NK-92 (cell line): ENCODE measurements around the gene SPG7.

Experiments
- DNase-seq: peaks from one replicate; lab custom pipeline; 2025; ENCODE audit not compliant: unreplicated experiment; lab: John Stamatoyannopoulos, UW

Gene SPG7

DNA sequence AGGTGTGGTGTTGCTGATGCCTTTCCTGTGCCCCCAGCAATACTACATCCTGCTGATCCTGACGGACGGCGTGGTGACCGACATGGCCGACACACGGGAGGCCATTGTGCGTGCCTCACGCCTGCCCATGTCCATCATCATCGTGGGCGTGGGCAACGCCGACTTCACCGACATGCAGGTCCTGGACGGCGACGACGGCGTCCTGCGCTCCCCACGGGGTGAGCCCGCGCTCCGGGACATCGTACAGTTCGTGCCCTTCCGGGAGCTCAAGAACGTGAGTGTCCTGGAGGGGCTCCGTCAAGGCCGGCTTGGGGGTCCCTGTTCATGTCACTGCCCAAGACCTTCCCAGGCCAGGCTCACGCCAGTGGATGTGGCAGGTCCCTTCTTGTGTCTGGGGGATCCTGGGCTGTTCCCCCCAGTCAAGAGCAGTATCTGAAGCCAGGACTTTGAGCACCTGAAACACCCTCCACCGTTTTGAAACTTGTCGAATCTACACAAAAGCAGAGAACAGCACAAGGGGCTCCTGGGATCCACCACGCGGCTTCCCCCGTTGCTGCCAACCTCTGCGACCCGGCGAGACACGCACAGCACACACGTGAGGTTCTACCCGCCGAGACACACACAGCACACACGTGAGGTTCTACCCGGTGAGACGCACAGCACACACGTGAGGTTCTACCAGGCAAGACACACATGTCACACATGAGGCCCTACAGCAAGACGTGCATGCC, 87.3 kb downstream of the SPG7 start:
- DNase-seq = no peak

DNA sequence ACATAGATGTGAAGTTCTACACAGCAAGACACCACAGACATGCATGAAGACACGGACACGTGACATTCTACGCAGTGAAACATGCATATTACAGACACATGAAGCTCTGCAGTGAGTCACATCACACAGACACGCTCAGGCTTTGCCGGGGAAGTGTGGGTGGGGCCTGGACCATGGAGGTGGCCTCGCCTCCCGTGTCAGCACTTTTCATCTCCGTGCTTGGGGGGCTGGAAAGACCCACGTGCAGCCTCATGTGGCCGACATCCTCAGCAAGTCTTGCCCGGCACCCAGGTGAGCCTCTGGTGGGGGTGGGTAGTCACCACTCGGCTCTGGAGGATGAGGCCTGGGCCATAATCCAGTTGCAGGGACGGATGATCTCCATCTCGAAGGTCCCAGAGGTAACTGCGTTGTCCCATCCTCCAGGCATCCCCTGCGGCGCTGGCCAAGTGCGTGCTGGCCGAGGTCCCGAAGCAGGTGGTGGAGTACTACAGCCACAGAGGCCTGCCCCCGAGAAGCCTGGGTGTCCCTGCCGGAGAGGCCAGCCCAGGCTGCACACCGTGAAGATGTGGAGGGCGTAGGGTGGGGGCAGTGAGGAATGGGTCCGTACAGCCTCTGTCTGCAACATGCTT, 88.0 kb downstream of the SPG7 start:
- no peak for DNase-seq

DNA sequence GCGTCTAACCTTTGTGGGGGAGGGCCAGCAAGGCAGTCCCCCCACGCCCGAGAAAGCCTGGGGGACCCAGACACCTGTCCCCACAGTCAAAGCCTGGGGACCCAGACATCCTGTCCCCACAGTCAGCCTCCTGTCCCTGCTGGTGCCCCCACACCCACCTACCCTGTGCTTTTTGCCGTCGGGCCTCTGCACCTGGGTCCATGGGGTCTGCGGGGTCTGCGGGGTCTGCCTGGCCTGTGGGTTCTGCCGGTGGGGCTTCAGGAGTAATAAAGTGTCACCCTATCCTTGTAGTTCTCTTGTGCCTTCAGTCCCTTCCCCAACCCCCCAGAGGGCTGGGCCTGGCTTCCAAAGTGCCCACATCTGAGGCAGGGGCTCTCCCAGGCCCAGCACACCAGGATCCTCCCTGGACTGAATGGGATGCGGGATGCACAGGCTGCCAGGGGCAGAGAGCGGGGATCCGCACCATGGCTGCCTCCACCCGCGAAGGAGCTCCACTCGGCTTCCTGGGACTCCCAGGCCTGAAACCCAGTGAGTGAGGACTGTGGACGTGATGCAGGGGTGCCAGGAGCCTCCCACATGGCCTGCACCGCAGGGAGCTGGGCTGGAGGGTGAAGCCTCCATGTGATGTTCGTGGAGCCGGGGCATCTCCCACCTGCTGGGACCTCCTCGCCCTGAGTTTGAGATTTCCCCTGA, 88.9 kb downstream of the SPG7 start:
- no peak for DNase-seq

DNA sequence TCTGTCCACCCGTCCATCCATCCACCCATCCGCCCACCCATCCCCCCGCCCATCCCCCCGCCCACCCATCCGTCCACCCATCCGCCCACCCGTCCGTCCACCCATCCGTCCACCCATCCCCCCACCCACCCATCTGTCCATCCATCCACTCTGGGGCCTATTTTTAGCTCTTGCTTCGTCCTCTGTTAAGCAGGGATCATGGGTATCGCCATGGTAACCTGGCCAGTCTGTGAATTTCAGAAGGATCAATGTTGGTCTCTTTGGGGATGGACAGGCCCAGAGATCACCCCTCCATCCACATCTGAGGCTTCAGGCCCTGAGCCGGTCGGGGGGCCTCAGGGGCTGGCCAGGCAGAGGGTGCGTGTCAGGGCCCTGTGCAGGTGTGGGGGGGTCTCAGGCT, 90.0 kb downstream of the SPG7 start:
- no peak for DNase-seq

DNA sequence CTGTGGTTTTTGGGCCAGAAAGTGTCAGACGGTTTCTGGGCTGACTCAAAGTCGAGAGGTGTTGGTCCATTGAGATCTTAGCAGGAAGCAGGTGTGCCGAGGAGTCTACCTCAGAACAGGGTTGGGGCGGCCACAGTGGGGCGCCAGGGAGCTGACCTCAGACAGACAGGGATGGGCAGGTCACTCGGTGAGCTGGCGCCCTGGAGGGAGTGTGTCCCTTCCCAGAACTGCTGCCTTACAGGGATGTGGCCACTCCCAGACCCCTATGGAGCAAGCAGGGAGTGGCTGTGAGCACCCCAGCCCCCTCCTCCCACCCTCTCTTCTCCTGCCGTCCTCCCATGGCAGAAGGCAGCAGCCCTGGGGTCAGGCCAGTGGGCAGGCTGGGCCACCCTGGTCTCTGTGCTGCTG, 91.3 kb downstream of the SPG7 start:
- DNase-seq = no peak

DNA sequence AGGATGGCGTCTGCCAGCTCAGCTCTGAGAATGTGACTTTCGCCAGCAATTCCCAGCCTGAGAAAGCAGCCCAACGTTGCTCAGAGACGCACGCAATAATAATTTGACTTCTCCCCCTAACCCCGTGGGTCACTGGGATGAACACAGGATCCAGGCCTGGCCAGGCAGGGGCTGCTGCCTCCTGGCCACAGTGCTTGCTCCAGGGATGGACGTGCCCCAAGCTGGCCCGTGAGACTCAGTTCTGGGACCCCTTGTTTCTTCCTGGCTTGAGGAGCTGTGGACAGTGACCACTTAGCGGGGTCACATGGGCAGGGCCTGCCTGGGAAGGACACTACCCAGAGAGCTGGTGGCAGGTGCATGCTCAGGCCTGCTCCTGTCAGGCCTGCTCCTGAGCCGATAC, 91.7 kb downstream of the SPG7 start:
- DNase-seq = no peak

DNA sequence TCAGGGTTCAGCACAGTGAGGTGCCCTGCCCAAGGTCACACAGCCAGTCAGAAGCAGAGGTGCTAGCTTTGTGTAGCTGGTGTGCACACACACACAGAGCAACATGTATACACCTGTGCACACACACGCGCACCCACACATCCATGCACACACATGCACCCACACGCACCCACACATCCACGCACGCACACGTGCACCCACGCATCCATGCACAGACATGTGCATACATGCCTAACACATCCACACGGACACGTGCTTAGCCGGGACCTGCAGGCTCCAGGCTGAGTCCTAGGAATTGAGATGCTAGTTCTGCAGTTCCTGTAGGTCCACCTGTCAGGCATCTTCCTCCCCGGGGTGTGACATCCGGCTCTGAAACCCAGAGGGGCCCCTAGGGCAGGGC, 92.2 kb downstream of the SPG7 start:
- no peak for DNase-seq

DNA sequence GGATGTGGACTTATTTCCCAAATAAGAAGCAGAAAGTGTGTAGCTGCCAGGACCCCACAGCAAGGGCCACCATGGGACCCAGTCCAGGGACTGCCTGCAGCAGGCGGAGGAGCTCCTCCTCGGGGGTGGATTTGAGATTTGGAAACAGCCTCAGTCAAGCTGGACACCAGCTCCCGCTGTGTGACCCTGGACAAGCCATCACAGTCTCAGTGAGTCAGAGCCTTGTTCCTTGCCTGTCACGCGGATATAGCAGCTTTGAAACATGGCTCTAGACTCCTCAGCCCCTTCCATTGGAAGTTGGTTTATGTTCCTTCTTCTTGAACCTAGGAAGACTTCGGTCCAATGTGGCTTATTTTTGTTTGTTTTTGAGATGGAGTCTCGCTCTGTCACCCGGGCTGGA, 92.8 kb downstream of the SPG7 start:
- no peak for DNase-seq

DNA sequence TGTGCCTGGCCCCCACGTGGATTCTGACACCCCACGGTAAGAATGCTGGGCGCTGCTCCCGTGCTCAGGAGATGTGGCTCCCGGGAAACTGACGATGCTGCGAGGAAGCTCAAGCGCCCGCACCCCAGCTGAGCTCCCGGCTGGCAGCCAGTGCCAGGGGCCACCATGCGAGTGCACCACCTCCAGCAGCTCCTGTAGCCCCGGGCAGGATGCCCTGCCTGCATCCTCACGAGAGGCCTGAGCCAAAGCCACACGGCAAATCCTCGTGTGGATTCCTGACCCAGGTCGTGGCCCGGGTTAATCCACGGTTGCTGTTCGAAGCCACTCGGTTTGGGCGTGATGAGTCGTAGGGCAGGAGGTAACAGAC, 93.7 kb downstream of the SPG7 start:
- DNase-seq = no peak

DNA sequence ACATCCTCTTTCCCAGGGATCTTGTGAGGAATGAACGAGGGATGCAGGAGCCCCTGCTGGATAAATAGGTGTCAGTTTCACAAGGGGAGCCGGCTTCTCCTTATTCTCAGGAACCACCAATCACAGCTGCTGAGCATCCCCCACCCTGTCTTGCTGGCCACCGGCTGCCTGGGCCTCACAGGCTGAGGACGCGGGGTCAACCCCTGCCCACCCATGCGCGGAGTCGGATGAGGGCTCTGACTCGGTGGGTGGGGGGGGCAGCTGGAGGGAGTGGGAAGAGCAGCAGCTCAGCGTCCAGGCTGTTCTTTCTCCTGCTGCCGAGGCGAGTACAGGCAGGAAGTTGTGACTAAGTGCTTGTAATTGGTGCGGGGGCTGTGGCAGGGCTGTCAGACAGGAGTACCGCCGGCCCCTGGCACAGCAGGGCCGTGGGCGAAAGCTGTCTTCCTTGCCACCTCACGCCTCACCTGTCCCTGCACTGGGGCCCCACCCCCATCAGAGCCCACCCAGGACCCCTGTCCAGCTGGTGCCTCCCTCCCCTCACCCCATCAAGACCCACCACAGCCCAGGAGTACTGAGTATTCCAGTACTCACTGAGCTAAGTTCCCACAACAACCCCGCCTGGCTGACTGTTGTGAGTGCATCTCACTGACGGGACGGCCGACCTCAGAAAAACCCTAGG, 94.2 kb downstream of the SPG7 start:
- DNase-seq = no peak

DNA sequence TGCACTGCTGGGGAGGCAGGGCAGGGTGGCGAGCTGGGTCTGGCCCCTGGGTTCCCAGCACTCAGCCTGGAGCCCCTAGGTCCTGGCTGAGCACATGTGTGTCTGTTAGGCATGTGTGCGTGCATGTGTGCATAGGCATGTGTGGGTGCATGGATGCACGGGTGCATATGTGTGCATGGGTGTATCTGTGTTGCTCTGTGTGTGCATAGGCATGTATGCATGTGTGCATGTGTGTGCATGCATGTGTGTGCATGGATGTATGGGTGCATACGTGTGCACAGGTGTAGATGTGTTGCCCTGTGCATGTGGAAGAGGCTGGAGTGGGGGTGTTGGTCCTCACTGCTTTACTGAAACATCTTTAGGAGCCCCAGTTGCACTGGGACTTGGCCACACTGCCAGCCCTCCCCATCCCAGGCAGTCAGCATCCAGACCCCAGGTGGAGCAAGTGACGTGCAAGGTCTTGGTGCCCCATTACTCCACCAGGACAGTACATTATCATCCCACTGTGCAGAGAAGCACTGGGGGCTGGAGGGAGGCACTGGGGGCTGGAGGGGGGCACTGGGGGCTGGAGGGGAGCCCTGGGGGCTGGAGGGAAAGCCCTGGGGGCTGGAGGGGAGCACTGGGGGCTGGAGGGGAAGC, 94.9 kb downstream of the SPG7 start:
- DNase-seq = no peak

DNA sequence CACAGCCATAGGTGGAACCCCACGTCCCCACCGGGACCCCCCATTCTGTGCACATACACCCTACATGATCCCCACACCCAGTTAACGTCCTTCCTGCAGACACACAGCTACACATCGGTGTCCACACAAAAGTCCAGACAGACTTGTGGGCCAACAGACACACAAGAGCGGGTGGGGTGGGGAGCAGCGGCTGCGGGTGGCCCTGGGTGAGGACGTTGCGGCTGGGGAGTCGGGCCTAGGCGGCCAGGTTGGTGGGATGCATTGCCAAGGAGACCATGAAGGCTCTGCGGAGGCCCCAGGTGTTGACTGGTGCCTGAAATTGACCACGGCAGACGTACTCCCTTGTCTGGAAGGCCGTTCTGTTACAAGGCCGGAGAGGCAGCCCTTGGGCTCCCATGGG, 96.6 kb downstream of the SPG7 start:
- no peak for DNase-seq

DNA sequence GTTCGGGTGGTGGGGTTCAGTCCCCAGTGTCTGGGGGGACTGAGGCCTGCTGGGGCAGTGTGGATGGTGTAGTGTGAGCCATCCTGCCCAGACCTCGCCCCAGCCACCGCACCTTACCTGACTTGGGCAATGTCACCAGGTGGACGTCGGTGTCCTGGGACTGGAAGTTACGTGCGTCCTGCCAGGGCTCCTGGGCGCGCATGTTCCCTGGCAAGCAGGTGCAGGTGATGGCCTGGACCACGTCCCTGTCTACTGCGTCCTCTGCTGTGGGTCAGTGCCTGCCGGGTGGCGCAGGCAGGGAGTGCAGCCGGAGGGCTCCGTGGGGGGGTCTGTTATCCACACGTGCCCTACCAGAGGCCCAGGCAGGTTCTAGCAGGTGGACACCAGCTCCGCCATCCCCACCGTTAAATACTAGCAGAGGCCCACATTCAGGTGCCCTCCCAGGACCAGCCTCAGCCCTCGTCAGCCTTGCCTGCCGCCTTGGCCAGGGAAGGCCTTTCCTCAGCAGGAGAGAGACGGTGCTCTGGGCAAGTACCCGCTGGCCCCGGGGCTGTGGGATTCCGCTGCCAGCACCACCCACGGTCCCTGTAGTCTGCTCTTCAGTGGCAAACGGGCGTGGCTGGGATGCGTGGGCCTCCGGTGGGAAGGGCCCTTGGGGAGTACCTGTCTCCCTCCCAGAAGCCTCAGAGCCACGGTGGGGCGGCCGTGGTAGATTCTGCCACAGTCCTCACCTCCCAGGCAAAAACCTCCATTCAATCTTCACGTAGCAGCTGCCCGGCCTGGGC, 97.2 kb downstream of the SPG7 start:
- no peak for DNase-seq

DNA sequence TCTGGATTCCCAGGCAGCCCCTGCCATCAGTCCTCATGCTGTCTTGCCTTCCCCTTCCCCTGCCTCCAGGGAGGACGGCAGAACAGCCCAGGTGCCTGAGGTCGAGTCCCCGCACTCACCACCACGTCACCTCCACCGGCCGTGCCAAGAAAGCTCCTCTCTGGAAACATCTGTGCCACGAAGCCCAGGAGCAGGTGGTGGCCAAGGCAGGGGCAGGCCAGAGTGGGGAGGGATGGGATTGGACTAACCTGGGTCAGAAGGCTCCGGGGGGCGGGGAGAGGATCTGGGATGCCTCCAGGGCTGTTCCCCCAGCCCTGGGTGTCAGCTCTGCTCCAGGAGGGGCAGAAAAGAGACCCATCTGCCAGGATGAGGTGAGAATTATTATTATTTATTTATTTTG, 97.8 kb downstream of the SPG7 start:
- no peak for DNase-seq
